NCI-H2171 (cell line): ENCODE results near the gene CD74.

Experiments
- DNase-seq: peaks from one replicate; lab custom pipeline; 2025; lab: John Stamatoyannopoulos, UW

The CD74 gene

GRCh38 chr5:150396267-150396666 lies 16.4 kb downstream of the CD74 start:
- DNase-seq, result no peak

GRCh38 chr5:150395688-150395975 lies 17.1 kb downstream of the CD74 start:
- DNase-seq, result no peak

GRCh38 chr5:150394912-150395687 lies 17.6 kb downstream of the CD74 start:
- DNase-seq, result no peak

- DNase-seq, result no peak
These were observed 18.6 kb downstream of the CD74 start for GRCh38 chr5:150394131-150394530.

GRCh38 chr5:150393096-150393645 lies 19.5 kb downstream of the CD74 start:
- DNase-seq, result no peak

- DNase-seq, result no peak
These were observed 20.0 kb downstream of the CD74 start for GRCh38 chr5:150392680-150393079.

GRCh38 chr5:150391986-150392385 lies 20.7 kb downstream of the CD74 start:
- no peak for DNase-seq

GRCh38 chr5:150391064-150391834 lies 21.5 kb downstream of the CD74 start:
- no peak for DNase-seq

GRCh38 chr5:150389531-150390266 lies 23.0 kb downstream of the CD74 start:
- no peak for DNase-seq

- DNase-seq, result no peak
These were observed 26.5 kb downstream of the CD74 start for GRCh38 chr5:150386024-150386855.

GRCh38 chr5:150384701-150385100 lies 28.0 kb downstream of the CD74 start:
- no peak for DNase-seq

GRCh38 chr5:150377964-150378694 lies 34.6 kb downstream of the CD74 start:
- no peak for DNase-seq

GRCh38 chr5:150376799-150377771 lies 35.6 kb downstream of the CD74 start:
- no peak for DNase-seq

- DNase-seq, result no peak
These were observed 38.1 kb downstream of the CD74 start for GRCh38 chr5:150374651-150375050.

- DNase-seq, result no peak
These were observed 40.1 kb downstream of the CD74 start for GRCh38 chr5:150372639-150373038.

GRCh38 chr5:150368526-150368925 lies 44.2 kb downstream of the CD74 start:
- no peak for DNase-seq

- DNase-seq, result no peak
These were observed 48.7 kb downstream of the CD74 start for GRCh38 chr5:150364004-150364403.

- DNase-seq, result no peak
These were observed 49.5 kb downstream of the CD74 start for GRCh38 chr5:150363185-150363584.

- no peak for DNase-seq
These were observed 51.4 kb downstream of the CD74 start for GRCh38 chr5:150361301-150361700.
